DMS 273 treated with DMSO at 0.1 percent for 48 hours (cell line): ENCODE data around the gene HIKESHI.

Source experiments
- DNase-seq: peaks from one replicate; lab custom pipeline; 2025; lab: John Stamatoyannopoulos, UW

HIKESHI gene

DNA sequence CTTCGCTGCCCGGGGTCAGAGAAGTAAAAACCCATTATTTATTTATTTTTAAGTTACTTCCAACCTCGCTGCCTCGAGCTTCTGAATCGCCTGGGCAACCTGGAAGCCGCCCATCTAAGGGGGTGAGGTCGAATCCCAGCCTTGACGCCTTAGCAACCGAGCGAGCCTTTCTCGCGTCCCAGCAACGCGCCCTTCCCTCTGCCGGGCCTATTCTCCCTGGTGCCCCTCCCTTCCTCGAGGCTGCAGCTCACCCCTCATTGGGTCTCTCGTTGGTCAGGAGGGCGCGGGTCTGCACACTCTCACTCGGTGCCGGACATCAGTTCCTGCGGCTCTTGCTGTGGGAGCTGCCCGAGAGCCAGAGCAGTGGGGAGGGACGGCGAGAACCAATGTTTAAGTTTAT is 72.5 kb downstream of the HIKESHI start, which contains the start of gene CCDC81:
TSS of gene CCDC81 (plus strand) at position 302 of the 400 bp plus-strand sequence. CDS start 277 bp downstream, outside the sequence.
- DNase-seq: no peak

DNA sequence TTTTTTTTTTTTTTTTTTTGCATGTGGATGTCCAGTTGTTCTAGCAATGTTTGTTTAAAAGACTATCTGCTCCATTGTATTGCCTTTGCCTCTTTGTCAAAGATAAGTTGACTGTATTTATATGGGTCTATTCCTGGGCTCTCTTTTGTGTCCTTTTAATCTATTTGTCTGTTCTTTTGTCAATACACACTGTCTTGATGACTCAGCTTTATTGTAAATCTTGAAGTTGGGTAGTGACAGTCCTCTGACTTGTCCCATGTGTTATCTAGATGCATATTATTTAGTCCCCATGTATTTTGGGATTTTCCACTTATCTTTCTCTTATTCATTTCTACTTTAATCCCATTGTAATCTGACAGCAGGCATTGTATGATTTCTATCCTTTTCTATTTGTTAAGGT is 75.9 kb downstream of the HIKESHI start:
- DNase-seq: no peak

DNA sequence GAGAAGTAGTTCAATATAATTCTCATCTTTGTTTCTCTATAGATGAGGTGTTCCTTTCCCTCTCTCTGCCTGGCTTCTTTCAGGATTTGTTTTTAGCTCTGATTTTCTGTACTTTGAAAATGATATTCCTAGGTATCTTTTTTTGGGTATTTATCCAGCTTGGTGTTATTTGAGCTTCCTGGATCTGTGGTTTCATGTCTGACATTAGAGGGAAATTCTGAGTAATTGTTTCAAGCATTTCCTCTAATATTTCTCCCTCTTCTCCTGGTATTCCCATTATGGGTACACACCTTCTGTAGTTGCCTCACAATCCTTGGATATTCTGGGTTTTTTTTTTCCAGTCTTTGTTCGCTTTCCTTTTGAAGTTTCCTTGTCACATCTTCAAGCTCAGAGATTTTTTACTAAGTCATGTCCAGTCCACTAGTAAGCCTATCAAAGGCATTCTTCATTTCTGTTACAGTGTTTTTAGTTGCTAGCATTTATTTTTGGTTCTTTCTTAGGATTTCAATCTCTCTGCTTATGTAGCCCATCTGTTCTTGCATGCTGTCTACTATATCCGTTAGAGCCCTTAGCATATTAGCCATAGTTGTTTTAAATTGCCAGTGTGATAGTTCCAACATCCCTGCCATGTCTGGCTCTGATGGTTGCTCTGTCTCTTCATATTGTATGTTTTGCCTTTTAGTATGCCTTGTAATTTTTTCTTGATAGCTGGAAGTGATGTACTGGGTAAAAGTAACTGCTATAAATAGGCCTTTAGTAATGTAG is 78.4 kb downstream of the HIKESHI start:
- no peak for DNase-seq

DNA sequence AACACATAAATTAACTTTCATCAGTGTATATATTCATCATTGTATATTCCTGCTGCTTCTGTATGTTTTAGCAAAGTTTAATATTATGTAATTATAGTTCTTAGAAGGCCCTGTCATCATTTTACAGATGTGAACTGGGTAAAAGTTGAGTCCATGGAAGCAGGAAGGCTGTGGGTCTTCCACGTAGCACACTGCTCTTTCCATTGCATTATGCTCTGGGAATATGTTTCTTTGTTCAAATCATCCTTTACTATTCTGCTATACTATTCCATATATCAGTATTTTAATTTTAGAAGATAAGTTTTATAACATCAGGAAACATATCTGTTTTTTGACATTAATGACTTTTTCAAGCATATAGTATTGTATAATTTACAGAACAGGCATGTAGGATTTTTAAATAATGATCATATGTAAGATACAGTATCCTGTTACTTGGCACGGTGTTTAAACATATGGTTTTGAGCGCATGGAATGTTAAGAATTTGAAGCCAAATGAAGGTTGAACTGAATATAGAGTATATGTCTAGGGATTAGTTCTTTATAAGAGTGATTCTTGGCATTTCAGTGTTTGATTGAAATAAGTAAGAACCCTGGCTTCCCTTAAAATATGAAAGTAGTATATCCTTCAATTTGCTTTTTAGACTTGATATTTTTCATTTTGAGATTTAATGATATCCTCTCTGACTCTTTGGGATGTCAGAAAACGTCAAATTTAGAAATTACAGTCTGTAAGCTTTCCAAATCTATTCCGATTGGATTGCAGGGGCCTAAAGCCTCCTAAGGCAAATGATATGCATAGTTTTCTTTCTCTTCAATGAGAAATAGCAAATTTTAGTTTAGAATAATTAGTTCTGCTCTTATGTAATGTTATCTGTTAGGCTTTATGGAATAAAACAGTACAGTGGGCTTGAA is 81.3 kb downstream of the HIKESHI start:
- no peak for DNase-seq

DNA sequence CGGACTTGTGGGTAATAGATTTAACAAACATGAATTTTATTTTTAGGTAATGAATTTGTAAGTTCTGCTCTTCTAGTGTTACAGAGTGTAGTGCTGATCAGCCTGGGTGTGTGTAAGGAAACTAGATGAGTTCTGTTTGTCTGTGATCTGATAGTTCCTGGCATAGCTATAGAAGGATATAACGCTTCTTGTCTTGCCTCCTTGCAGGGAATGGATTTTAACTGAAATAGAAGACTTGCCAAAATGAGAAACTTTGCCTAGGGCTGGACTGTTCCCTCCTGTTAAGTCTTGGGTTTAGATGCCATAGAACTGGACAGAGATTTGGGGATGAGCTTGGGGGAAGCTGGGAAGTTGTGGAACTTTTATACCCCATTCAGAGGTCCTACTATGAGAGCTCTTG is 84.2 kb downstream of the HIKESHI start:
- no peak for DNase-seq

DNA sequence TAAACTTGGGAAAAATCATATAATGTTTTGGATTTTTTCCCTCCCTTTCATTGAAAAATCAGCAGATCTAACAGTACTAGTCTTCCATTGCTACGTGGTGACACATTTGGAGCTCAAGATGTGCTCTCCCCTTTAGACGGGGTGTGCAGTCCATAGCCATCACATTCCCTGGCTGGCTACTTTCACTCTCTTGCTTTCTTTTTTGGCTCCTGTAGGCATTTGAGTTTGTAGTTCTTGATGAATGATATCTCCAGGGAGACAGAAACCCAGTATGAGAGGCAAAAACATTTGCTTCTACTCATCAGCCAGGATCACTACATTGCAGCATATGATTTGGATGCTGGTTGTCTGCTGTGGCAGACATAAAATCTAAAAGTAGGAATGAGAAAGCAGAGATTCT is 84.7 kb downstream of the HIKESHI start:
- DNase-seq: no peak

DNA sequence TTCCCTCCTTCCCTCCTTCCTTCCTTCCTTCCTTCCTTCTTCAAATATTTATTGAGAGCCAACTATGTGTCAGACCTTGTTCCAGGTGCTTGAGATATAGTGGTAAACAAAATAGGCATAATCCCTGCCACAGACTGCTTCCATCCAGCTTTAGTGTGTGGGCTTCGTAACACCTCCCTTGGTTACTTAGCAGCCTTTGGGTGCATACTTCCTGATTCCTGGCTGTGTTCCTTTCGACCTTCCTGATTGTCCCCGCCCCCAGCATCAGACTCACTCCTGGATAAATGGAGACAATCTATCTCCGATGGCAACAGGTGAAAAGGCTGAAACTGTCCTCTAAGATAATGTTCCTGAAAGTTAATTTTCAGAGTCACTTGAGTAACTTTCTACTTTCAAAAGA is 86.2 kb downstream of the HIKESHI start:
- no peak for DNase-seq

DNA sequence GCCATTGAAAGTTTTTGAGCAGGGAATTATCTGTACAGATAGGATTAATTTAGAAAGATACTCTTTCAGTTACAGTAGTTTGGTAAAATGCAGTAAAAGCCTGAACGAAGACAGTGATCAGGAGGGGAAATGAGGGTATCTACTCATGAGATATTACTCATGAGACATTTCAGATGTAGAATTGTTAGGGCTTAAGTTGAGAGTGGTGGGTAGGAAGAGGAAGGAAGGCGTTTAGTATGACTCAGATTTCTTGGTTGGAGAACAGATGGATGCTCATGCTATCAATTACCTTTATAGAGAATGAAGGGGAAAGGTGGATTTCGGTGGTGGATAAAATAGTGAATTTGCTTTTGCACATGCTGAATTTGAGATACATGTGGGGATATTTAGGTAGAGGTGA is 88.4 kb downstream of the HIKESHI start:
- DNase-seq: no peak

DNA sequence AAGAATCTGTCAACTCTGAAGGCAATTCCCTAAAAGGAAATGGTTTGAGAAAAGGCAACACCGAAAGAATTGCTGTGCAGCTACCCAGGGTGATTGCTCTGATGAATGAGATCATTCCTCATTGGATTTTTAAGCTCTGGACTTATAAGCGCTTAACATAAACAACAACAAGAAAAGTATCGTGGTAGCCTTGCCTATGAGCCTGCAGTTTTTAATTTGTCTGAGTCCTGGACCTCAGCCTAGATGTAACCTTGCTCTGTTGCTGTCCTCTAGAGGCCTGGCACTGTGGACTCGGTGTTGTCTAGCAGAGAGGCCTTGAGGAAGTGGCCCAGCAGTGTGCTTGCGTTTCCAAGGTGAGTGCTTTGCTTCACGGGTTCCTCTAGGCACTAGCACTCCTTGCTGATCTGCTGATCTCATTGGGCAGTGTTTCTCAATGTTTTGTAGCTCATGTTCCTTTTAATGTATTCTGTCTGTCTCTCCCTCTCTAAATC is 93.1 kb downstream of the HIKESHI start:
- no peak for DNase-seq
